Stimulated activated CD8-positive, alpha-beta memory T cell treated with anti-CD3 and anti-CD28 coated beads, Interleukin-2, amount 100 ng/mL, for 48 hours (primary cell): ENCODE data around the gene POLD1.
"Not testable (repeated sequence)": the region's sequence is repeated elsewhere in the genome, so short reads cannot be mapped to it uniquely, and the experiment has no call there.

Experiments
- DNase-seq, 2 donors: peaks; one replicate each; pipeline ENCODE4 v3.0.0-alpha.2; 2020; ENCODE audit warnings: low read depth in 2 of 2

POLD1 gene

GRCh38 chr19:50365434-50366306 is 18.5 kb upstream of the POLD1 start, which contains the start of gene NAPSA:
Gene NAPSA, minus strand, starts transcription at chr19:50365639. Its CDS starts 18 bp downstream, at chr19:50365621.
- no peak for DNase-seq

GRCh38 chr19:50368649-50369570 is 15.2 kb upstream of the POLD1 start:
- DNase-seq = peak; percentile 58 to 80

GRCh38 chr19:50371914-50372475 is 12.2 kb upstream of the POLD1 start:
- no peak for DNase-seq

- DNase-seq = peak; percentile 88 to 91
These were observed 7.7 kb upstream of the POLD1 start, which contains the start of gene NR1H2 for GRCh38 chr19:50376166-50377050. Gene NR1H2, plus strand, starts transcription at chr19:50376457. Its CDS starts 1,149 bp downstream, at chr19:50377606.

- peak in 1 of 2 donors; percentile 52 for DNase-seq
These were observed 7.1 kb upstream of the POLD1 start for GRCh38 chr19:50377051-50377461.

GRCh38 chr19:50377517-50377916 is 6.6 kb upstream of the POLD1 start:
- no peak for DNase-seq

GRCh38 chr19:50378169-50378862 is 5.8 kb upstream of the POLD1 start:
- no peak for DNase-seq

GRCh38 chr19:50378863-50379236 is 5.3 kb upstream of the POLD1 start:
- DNase-seq = no peak

GRCh38 chr19:50379602-50380001 is 4.5 kb upstream of the POLD1 start:
- DNase-seq = no peak

GRCh38 chr19:50380137-50380536 is 4.0 kb upstream of the POLD1 start:
- no peak for DNase-seq

GRCh38 chr19:50380751-50381151 is 3.4 kb upstream of the POLD1 start:
- no peak for DNase-seq

GRCh38 chr19:50381881-50382729 is 2.0 kb upstream of the POLD1 start:
- no peak for DNase-seq

- DNase-seq = no peak
These were observed 921 bp upstream of the POLD1 start for GRCh38 chr19:50383001-50383851.

- no peak for DNase-seq
These were observed 763 bp downstream of the POLD1 start for GRCh38 chr19:50384685-50385535.

- no peak for DNase-seq
These were observed 3.2 kb downstream of the POLD1 start for GRCh38 chr19:50387176-50387867.

- DNase-seq = no peak
These were observed 3.7 kb downstream of the POLD1 start for GRCh38 chr19:50387868-50388245.

- not testable (repeated sequence) for DNase-seq
These were observed 6.1 kb downstream of the POLD1 start for GRCh38 chr19:50390295-50390694.
